Left renal cortex interstitium (tissue), 4 donors: ENCODE measurements around the gene NIBAN1. TPM values are rescaled to one million over a fixed set of nuclear protein-coding genes. Genes with fewer than 3 reads are reported as not detected.

Source experiments
- polyA plus RNA-seq, 4 donors: library from polyadenylated mRNA; unstranded; fragments of 120-200 nt; gene quantifications; one replicate each; pipeline ENCODE4 v1.2.1, GENCODE V29; 2013; ENCODE audit not compliant: insufficient read length in 4 of 4

The NIBAN1 gene
- polyA plus RNA-seq, 4 donors, result 2.6 to 3.5 (median 3.2) TPM

Other genes starting within 250 kb of the NIBAN1 start
- gene EDEM3, start 219.7 kb downstream of the NIBAN1 start, polyA plus RNA-seq, result 10 to 100 TPM; 30.2 to 39.9 (median 32.8) TPM
- gene RNF2, start 71.0 kb upstream of the NIBAN1 start, polyA plus RNA-seq, result 10 to 100 TPM; 47.7 to 63.0 (median 56.8) TPM
- gene TRMT1L, start 182.4 kb upstream of the NIBAN1 start, polyA plus RNA-seq, result 10 to 100 TPM; 21.6 to 27.6 (median 26.2) TPM
- 10 to 100 TPM in 1 of 4 donors, 1 to 10 TPM in 3; 7.9 to 10.3 (median 8.9) TPM for gene SWT1, start 182.7 kb upstream of the NIBAN1 start, polyA plus RNA-seq